Measurements from ENCODE around the gene SMAD9. TPM values are rescaled to one million over a fixed set of nuclear protein-coding genes. Genes with fewer than 3 reads are reported as not detected.
A peak's percentile ranks its signal among the peaks of the same experiment; 100 is the strongest.

SMAD9 gene
- total RNA-seq, 4 donors from 2014 or later = 83.0 to 110 (median 102) TPM

- Histone ChIP-seq H3K9me3 (no peaks in the 10 kb centered on the region), H3K4me3 (replicated peaks in 1 of 3) (no peak overlapping the region), H3K4me1 (peaks cover 10 to 14% of the 10 kb centered on the region in 2 donors), H3K36me3 (no peaks in the 10 kb centered on the region), H3K27me3 (no peaks in the 10 kb centered on the region), H3K27ac (no peak overlapping the region)
- no peak for DNase-seq
- 93 to 96% methylated on average over 5 of the region's 5 CpGs for WGBS, 2 donors
- intact Hi-C loops (cut with DNase I) = no loop called here
- TF ChIP-seq CTCF (IDR thresholded peaks at IDR 0.05) (no peak), POLR2A (IDR thresholded peaks at IDR 0.05) (no peak)
Measured at GRCh38 chr13:36905944-36906343, 14.1 kb downstream of the SMAD9 start.

- H3K36me3 ChIP-seq = no peaks in the 10 kb centered on the region
- no peak overlapping the region for H3K4me3 ChIP-seq (replicated peaks in 1 of 3)
- TF ChIP-seq POLR2A (IDR thresholded peaks at IDR 0.05) (no peak), CTCF (IDR thresholded peaks at IDR 0.05) (no peak)
- 89 to 98% methylated on average over 8 of the region's 8 CpGs for WGBS, 2 donors
- H3K9me3 ChIP-seq = no peaks in the 10 kb centered on the region
- H3K27ac ChIP-seq = no peak overlapping the region
- intact Hi-C loops (cut with DNase I) = no loop called here
- H3K27me3 ChIP-seq = no peaks in the 10 kb centered on the region
- peaks cover 8 to 10% of the 10 kb centered on the region in 2 donors for H3K4me1 ChIP-seq
- no peak for DNase-seq
Measured at GRCh38 chr13:36903925-36904595, 16.0 kb downstream of the SMAD9 start.

- H3K9me3 ChIP-seq = no peaks in the 10 kb centered on the region
- TF ChIP-seq POLR2A (IDR thresholded peaks at IDR 0.05) = no peak
- no peak for TF ChIP-seq CTCF (IDR thresholded peaks at IDR 0.05)
- H3K4me3 ChIP-seq (replicated peaks in 1 of 3) = no peak overlapping the region
- no peaks in the 10 kb centered on the region for H3K27me3 ChIP-seq
- no peak overlapping the region for H3K27ac ChIP-seq
- intact Hi-C loops (cut with DNase I) = no loop called here
- DNase-seq = no peak
- no peaks in the 10 kb centered on the region for H3K36me3 ChIP-seq
- H3K4me1 ChIP-seq = peaks cover 0 to 6% of the 10 kb centered on the region in 2 donors
Measured at GRCh38 chr13:36897054-36897616, 22.9 kb downstream of the SMAD9 start.

- no peak overlapping the region for H3K4me3 ChIP-seq (replicated peaks in 1 of 3)
- no peak for DNase-seq
- 67 to 83% methylated on average over 2 of the region's 2 CpGs for WGBS, 2 donors
- intact Hi-C loops (cut with DNase I) = no loop called here
- no peaks in the 10 kb centered on the region for H3K27me3 ChIP-seq
- H3K9me3 ChIP-seq = no peaks in the 10 kb centered on the region
- peaks cover 43 to 49% of the 10 kb centered on the region in 2 donors for H3K4me1 ChIP-seq
- H3K27ac ChIP-seq = peak overlapping the region in 1 of 3 donors; percentile 65
- H3K36me3 ChIP-seq = no peaks in the 10 kb centered on the region
- TF ChIP-seq CTCF (IDR thresholded peaks at IDR 0.05) (no peak), POLR2A (IDR thresholded peaks at IDR 0.05) (no peak)
Measured at GRCh38 chr13:36891752-36892151, 28.3 kb downstream of the SMAD9 start.

GRCh38 chr13:36888645-36889044 is 31.4 kb downstream of the SMAD9 start:
- intact Hi-C loops (cut with DNase I) = no loop called here
- Histone ChIP-seq H3K27me3 (no peaks in the 10 kb centered on the region), H3K27ac (peak overlapping the region in 2 of 3 donors; percentile 24 to 65), H3K4me3 (replicated peaks in 1 of 3) (no peak overlapping the region), H3K36me3 (no peaks in the 10 kb centered on the region), H3K4me1 (peaks cover 58 to 73% of the 10 kb centered on the region in 2 donors), H3K9me3 (no peaks in the 10 kb centered on the region)
- WGBS, 2 donors = 56 to 62% methylated on average over 3 of the region's 3 CpGs
- no peak for TF ChIP-seq POLR2A (IDR thresholded peaks at IDR 0.05)
- no peak for TF ChIP-seq CTCF (IDR thresholded peaks at IDR 0.05)
- DNase-seq = no peak

Data from thyroid gland (tissue), 4 donors.